Activated T-cell treated with anti-CD3 and anti-CD28 coated beads, Interleukin-2, amount 50 U/mL, for 4 hours (primary cell): ENCODE results near the gene TARS3. TPM values are rescaled to one million over a fixed set of nuclear protein-coding genes. Genes with fewer than 3 reads are reported as not detected.
"Not testable (repeated sequence)": the region's sequence is repeated elsewhere in the genome, so short reads cannot be mapped to it uniquely, and the experiment has no call there.

Experiments used
- ATAC-seq, 2 donors: fragments of 200-7000 bp; cut with Tn5 transposase; one replicate each; pipeline ENCODE4 v1.10.0; 2021
- DNase-seq: peaks from one replicate; pipeline ENCODE4 v3.0.0-alpha.2; 2020
- H3K27me3 Mint-ChIP-seq: one replicate; pipeline ENCODE4 v1.8.0; 2021; ENCODE audit warnings: low read depth, mixed read lengths
- H3K36me3 Mint-ChIP-seq: one replicate; pipeline ENCODE4 v1.8.0; 2022; ENCODE audit warnings: mixed read lengths; ENCODE audit not compliant: insufficient read depth
- H3K4me1 Mint-ChIP-seq: one replicate; pipeline ENCODE4 v1.8.0; 2021; ENCODE audit warnings: low read depth, mixed read lengths
- H3K4me3 Mint-ChIP-seq: one replicate; pipeline ENCODE4 v1.8.0; 2021; ENCODE audit warnings: mild to moderate bottlenecking, moderate library complexity, mixed read lengths
- H3K9me3 Mint-ChIP-seq: one replicate; pipeline ENCODE4 v1.8.0; 2021; ENCODE audit warnings: mixed read lengths
- total RNA-seq, 3 donors: library from RNA; stranded (reverse); gene quantifications; one replicate each; pipeline ENCODE4 v1.2.1, GENCODE V29; 2021

The TARS3 gene
- total RNA-seq: 1 to 10 TPM; 6.1 to 6.7 (median 6.1) TPM

DNA sequence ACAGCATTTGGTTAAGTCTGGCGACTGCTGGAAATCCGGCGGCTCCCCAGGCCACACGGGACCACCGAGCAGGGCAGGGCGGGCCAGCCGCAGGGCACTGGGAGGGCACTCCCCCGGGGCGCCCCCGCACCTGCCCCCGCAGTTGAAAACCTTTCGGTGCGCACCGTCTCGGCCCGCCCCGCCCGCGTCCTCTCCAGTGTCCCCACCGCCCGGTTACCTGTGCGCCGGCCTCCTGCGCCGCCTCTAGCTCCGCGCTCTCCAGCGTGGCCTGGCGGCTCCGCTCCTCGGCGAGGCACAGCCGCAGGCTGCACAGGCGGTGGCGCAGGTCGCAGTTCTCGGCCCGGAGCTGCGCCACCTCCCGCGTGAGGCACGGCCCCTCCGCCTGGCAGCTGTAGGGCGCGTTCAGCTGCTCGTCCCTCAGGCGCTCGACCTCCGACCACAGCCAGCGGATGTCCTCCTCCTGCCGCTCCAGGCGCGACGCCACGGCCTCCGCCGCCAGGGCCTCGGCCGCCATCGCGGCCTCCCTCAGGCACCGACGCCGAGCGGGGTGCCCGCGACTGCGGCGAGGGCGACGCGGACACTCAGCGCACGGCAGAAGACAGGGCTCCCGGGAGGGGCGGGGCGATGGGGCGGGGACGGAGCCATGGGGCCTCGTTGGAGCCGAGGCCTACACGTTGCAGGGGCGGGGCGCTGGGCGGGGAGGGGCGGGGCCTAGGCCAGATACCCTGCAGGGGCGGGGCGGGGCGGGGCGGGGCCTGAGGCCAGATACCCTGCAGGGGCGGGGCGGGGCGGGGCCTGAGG lies at the start of gene TARS3:
Gene TARS3 (minus strand): TSS at position 600 of the 801 bp plus-strand sequence. CDS start 86 bp downstream, at position 514.
- H3K9me3 Mint-ChIP-seq: no peaks in the 10 kb centered on the region
- H3K27me3 Mint-ChIP-seq: no peaks in the 10 kb centered on the region
- H3K4me1 Mint-ChIP-seq: peaks cover 11% of the 10 kb centered on the region
- peak within 1 kb of the TSS; percentile 81 for H3K4me3 Mint-ChIP-seq
- peak; percentile 97 for DNase-seq
- peak; percentile 94 to 95 for ATAC-seq
- H3K36me3 Mint-ChIP-seq: peaks cover 21% of the 10 kb centered on the region

DNA sequence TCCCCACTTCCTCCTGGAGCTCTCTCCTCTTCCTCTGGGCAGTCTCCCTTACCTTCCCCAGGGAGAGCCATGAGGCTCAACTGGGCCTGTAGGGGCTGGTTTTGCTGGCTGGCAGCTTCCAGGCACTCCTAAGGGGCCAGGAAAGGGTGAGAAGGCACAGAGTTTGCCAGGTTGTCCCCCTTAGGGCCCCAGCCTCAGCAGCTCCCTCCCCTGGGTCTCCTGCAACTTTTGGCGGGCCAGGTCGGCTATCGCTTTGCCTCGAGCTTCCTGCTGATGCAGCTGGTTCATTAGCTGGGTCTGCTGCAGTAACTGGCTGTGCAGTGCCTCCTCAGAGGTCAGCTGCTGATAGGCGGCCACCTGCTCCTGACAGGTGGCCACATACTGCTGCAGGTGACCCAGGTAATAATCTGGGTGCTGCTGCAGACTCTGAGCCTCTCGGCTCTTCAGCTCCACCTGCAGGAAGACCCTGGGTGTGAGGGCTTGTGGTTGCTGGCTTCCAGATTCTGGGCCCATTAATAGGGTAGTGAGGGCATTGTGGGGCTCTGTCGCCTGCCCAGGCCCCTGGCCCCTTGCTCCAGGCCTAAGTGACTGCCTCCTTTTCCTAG lies 49.3 kb upstream of the TARS3 start:
- no peaks in the 10 kb centered on the region for H3K36me3 Mint-ChIP-seq
- H3K9me3 Mint-ChIP-seq: no peaks in the 10 kb centered on the region
- H3K27me3 Mint-ChIP-seq: peaks cover 4% of the 10 kb centered on the region
- no peaks in the 10 kb centered on the region for H3K4me1 Mint-ChIP-seq
- no peak overlapping the region for H3K4me3 Mint-ChIP-seq
- ATAC-seq (no peak), DNase-seq (no peak)

GRCh38 chr15:101772921-101773320 lies 48.6 kb upstream of the TARS3 start:
- no peak for ATAC-seq
- DNase-seq: no peak
- Mint-ChIP-seq H3K36me3 (no peaks in the 10 kb centered on the region), H3K4me1 (no peaks in the 10 kb centered on the region), H3K4me3 (no peak overlapping the region), H3K9me3 (no peaks in the 10 kb centered on the region), H3K27me3 (peaks cover 4% of the 10 kb centered on the region)

DNA sequence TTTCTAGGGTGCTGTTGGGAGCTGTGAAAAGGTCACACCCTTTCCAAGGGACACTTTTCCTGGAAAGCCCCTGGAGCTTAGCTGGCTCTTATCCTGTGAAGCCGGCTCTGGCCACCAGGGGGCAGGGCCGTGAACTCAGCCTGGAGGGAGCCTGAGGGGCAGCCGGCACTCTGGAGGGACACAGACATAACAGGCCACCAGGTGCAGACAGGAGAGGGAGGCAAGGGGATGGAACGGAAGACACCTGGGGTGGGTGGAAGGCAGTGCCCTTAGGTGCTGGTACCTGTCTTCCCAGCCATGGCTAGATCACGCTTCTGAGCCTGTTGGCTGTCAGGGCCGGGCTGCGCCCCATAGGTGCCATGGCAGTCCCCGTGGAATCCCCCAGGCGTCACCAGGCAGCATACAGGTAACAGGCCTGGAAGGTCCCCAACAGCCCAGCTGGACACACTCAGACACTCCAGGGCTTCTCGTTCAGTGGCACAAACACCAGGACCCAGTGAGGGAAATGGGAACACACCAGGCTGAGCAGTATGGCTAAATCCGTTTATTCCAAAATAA lies 42.9 kb upstream of the TARS3 start:
- ATAC-seq, H3K27me3 Mint-ChIP-seq, H3K4me1 Mint-ChIP-seq, H3K9me3 Mint-ChIP-seq, DNase-seq, H3K4me3 Mint-ChIP-seq, H3K36me3 Mint-ChIP-seq: not testable (repeated sequence)

- H3K27me3 Mint-ChIP-seq: no peaks in the 10 kb centered on the region
- DNase-seq: no peak
Observed at GRCh38 chr15:101765772-101766456, 41.6 kb upstream of the TARS3 start.

DNA sequence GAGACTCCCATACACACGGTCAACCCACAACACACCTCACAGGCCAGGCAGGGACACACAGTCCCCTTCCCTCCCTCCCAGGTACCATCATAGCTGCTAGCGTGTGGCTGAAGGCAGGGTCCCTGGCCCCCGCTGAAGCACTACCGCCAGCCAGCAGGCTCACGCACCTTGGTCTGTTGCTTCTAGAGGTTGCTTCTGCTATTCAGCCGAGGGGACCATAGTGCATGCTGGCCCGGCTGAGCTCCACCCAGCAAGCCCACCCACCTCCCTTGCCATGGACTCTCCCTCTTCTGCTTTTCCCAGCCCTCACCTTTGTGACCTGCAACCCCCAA lies 41.0 kb upstream of the TARS3 start:
- H3K4me1 Mint-ChIP-seq, DNase-seq, H3K36me3 Mint-ChIP-seq, H3K27me3 Mint-ChIP-seq, H3K4me3 Mint-ChIP-seq, ATAC-seq, H3K9me3 Mint-ChIP-seq: not testable (repeated sequence)

More at GRCh38 chr15:101765772-101766456, 41.6 kb upstream of the TARS3 start:
- no peak for ATAC-seq
- Mint-ChIP-seq H3K36me3 (no peaks in the 10 kb centered on the region), H3K4me1 (no peaks in the 10 kb centered on the region), H3K4me3 (no peak overlapping the region), H3K9me3 (no peaks in the 10 kb centered on the region)

DNA sequence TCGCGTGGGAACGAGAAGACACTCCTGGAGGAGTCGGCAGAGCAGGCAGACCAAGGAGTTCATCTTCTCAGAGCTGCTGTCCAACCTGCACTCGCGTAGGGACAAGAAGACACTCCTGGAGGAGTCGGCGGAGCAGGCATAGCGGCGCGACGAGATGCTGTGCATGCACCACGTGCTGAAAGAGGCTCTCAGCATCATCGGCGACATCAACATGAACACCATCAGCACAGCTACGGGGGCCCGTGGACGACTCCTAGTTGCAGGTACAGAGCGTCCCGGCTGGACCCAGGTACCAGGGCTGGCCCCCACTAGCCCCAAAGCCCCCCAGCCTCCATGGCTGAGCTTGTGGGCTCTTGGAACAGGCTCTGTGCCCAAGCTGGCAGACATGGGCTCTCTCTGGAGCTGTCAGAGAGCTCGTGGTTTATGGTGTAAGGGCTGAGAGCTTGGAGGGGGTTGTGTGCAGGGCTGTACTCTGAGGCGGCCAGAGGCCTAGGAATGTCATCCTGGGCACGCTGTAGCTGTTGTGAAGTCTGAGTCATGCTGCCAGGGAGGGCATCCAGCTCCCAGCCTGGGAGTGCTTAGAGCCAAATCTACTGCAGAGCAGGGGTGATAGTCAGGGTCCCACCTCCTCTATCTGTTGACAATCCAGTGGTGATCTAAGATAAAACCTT lies 40.5 kb upstream of the TARS3 start:
- not testable (repeated sequence) for H3K27me3 Mint-ChIP-seq, H3K9me3 Mint-ChIP-seq, H3K4me3 Mint-ChIP-seq, DNase-seq, H3K4me1 Mint-ChIP-seq, H3K36me3 Mint-ChIP-seq, ATAC-seq

- H3K9me3 Mint-ChIP-seq, ATAC-seq, H3K27me3 Mint-ChIP-seq, H3K4me1 Mint-ChIP-seq, H3K36me3 Mint-ChIP-seq, DNase-seq: not testable (repeated sequence)
- H3K4me3 Mint-ChIP-seq: peak overlapping the region; percentile 79
Observed at GRCh38 chr15:101746716-101747082, 22.4 kb upstream of the TARS3 start.

- H3K27me3 Mint-ChIP-seq, DNase-seq, H3K4me1 Mint-ChIP-seq, H3K4me3 Mint-ChIP-seq, ATAC-seq, H3K9me3 Mint-ChIP-seq, H3K36me3 Mint-ChIP-seq: not testable (repeated sequence)
Observed at GRCh38 chr15:101734837-101735236, 10.6 kb upstream of the TARS3 start.

DNA sequence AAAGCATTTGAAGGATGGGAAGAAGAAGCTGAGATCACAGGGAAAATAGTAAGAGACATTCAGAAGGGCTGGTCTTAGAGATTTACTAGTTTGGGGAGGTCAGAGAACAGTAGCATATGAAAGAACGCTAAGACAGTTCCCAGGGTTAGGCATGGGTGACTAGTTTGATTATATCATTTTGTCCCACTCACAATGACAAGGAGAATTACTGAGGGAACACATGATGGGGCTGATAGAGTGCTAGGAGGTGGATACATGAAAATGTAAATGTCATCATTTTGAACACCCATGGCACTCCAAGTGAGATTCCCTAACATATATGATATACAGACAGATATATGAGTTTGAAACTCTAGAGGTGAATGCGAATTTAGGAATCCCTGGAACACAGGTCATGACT lies 9.3 kb upstream of the TARS3 start:
- Mint-ChIP-seq H3K36me3 (peaks cover 4% of the 10 kb centered on the region), H3K4me3 (no peak overlapping the region), H3K4me1 (no peaks in the 10 kb centered on the region), H3K27me3 (no peaks in the 10 kb centered on the region), H3K9me3 (no peaks in the 10 kb centered on the region)
- DNase-seq (no peak), ATAC-seq (no peak)

DNA sequence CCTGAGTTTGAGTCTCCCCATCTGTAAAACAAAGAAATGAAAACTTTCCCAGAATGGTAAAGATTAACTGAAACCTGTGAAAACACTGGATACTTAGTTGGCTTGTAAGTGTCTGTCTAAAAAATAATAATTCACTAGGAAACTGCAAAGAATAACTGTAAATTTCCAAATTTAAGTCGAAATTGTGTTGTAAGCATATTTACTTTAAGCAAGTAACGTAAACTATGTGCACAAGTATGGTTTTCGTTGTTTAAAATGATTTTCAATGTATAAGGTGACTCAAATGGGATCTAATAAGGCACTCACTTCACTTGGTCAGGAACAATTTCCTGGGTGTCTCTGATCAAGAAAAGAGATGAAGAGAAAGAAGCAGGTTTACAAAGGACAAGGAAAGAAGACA lies 8.5 kb upstream of the TARS3 start:
- Mint-ChIP-seq H3K36me3 (peaks cover 4% of the 10 kb centered on the region), H3K4me3 (no peak overlapping the region), H3K9me3 (no peaks in the 10 kb centered on the region), H3K4me1 (no peaks in the 10 kb centered on the region), H3K27me3 (no peaks in the 10 kb centered on the region)
- ATAC-seq (no peak), DNase-seq (no peak)

DNA sequence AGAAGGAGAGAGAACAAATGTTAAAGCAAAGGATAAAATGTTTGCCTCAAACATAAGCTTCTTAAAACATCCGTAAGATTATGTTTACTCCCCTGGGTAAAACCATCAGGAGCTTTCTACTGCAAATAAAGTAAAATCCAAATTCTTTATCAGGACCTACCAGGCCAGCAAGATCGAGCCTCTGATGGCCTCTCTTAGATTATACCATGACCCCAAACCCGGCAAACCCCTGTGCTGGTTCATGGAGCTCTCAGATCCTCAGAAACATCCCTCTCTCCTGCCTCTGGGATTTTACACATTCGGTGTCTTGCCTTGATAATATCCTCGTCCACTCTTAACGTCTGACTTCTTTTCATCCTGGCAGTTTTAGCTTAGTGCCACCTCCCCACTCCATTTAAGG lies 7.5 kb upstream of the TARS3 start:
- Mint-ChIP-seq H3K36me3 (peaks cover 2% of the 10 kb centered on the region), H3K27me3 (no peaks in the 10 kb centered on the region), H3K9me3 (no peaks in the 10 kb centered on the region), H3K4me1 (no peaks in the 10 kb centered on the region), H3K4me3 (no peak overlapping the region)
- DNase-seq (no peak), ATAC-seq (no peak)

DNA sequence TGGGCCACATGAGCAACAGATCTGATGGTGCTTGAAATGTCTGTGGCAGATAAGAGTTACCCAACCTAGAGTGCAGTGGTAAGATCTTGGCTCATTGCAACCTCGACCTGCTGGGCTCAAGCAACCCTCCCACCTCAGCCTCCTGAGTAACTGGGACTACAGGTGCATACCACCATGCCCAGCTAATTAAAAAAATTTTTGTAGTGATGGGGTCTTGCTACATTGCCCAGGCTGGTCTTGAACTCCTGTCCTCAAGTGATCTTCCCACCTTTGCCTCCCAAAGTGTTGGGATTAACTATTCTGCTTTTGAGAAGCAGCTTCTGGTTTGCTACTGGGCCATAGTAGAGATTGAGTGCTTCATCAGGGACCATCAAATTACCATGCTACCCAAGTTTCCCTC lies 2.9 kb upstream of the TARS3 start:
- H3K9me3 Mint-ChIP-seq: no peaks in the 10 kb centered on the region
- no peaks in the 10 kb centered on the region for H3K27me3 Mint-ChIP-seq
- no peak for ATAC-seq
- no peak overlapping the region for H3K4me3 Mint-ChIP-seq
- H3K36me3 Mint-ChIP-seq: peaks cover 2% of the 10 kb centered on the region
- no peak for DNase-seq
- peaks cover 8% of the 10 kb centered on the region for H3K4me1 Mint-ChIP-seq

GRCh38 chr15:101725073-101725472 lies 800 bp upstream of the TARS3 start:
- Mint-ChIP-seq H3K9me3 (no peaks in the 10 kb centered on the region), H3K36me3 (peaks cover 14% of the 10 kb centered on the region), H3K4me1 (peaks cover 11% of the 10 kb centered on the region), H3K27me3 (no peaks in the 10 kb centered on the region), H3K4me3 (no peak overlapping the region)
- ATAC-seq (no peak), DNase-seq (no peak)
